Glutamatergic neuron (in vitro differentiated cells): Measurements from ENCODE around the gene DAO. TPM values are rescaled to one million over a fixed set of nuclear protein-coding genes. Genes with fewer than 3 reads are reported as not detected.

Experiments
- DNase-seq: peaks from one replicate; pipeline ENCODE4 v3.0.0; 2022
- H3K27ac Mint-ChIP-seq: one replicate; pipeline ENCODE4 v1.8.0; 2020; ENCODE audit warnings: mild to moderate bottlenecking, mixed read lengths, inconsistent platforms; ENCODE audit not compliant: unreplicated experiment
- H3K27me3 Mint-ChIP-seq: one replicate; pipeline ENCODE4 v1.8.0; 2020; ENCODE audit warnings: mild to moderate bottlenecking, moderate library complexity, mixed read lengths, inconsistent platforms; ENCODE audit not compliant: unreplicated experiment
- H3K36me3 Mint-ChIP-seq: one replicate; pipeline ENCODE4 v1.8.0; 2020; ENCODE audit warnings: mild to moderate bottlenecking, mixed read lengths, inconsistent platforms; ENCODE audit not compliant: unreplicated experiment
- H3K4me1 Mint-ChIP-seq: one replicate; pipeline ENCODE4 v1.8.0; 2020; ENCODE audit warnings: mild to moderate bottlenecking, low read depth, mixed read lengths, inconsistent platforms; ENCODE audit not compliant: unreplicated experiment
- H3K4me3 Mint-ChIP-seq: one replicate; pipeline ENCODE4 v1.8.0; 2020; ENCODE audit warnings: mild to moderate bottlenecking, mixed read lengths, inconsistent platforms; ENCODE audit not compliant: unreplicated experiment
- H3K9me3 Mint-ChIP-seq: one replicate; pipeline ENCODE4 v1.8.0; 2020; ENCODE audit warnings: mild to moderate bottlenecking, moderate library complexity, mixed read lengths, inconsistent platforms; ENCODE audit not compliant: unreplicated experiment
- long read RNA-seq: library from polyadenylated mRNA; unstranded; transcript quantifications from one replicate; pipeline ENCODE4 v2.0.0, GENCODE V29; 2020; ENCODE audit not compliant: unreplicated experiment
- total RNA-seq: library from RNA; stranded (reverse); fragmentation: NEBNext Ultra II Directional; extraction: Animal tissue kit (Norgen Biotek cat#: 25700); gene quantifications from one replicate; pipeline ENCODE4 v1.2.1, GENCODE V29; 2021; ENCODE audit not compliant: unreplicated experiment
- TF ChIP-seq, protein P1 (sequence below): fragments of 200-600 bp; sonication (generic); IDR thresholded peaks from one replicate; pipeline ENCODE4 v1.5.0; 2021; ENCODE audit not compliant: partially characterized antibody, unreplicated experiment

DAO gene
- total RNA-seq, result not detected
- long read RNA-seq, result 0 reads

DNA sequence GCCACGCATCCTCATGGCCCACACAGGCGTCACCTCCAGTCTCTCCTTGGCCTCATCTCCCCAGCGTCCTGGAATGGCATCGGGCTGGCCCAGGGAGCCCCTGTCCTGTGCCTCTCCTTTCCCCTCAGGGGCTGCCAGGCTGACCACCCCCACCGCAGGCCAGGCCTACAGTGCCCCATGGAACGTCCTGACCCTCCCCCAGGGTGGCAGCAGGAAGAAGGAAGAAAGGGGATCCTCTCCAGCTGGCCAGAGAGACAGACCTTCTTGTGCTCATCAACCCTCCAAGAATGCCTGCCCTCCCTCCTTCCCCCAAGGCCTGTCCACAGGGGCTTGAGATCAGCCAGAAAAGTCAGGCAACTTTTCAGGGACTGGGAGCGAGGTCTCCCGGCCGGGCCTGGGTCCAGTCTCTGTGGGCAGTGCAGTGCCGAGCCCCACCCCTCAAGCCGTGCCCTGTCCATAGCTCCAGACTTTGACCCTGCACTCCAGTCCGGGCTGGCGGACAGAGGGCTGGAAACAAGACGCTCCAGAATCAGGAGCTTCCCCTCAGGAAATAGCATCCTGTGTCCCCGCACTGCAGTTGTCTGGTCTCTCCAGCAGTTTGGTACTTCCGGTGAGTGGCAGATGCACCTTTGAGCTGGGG is at the start of gene DAO:
Gene DAO, plus strand, starts transcription at position 478 of the 640 bp plus-strand sequence. CDS start 4,915 bp downstream, outside the sequence.
- Mint-ChIP-seq H3K27me3 (peaks cover 3% of the 10 kb centered on the region), H3K4me3 (no peak within 1 kb of the TSS), H3K27ac (no peak within 1 kb of the TSS), H3K36me3 (no peaks in the 10 kb centered on the region), H3K9me3 (no peaks in the 10 kb centered on the region), H3K4me1 (peaks cover 2% of the 10 kb centered on the region)
- DNase-seq, result no peak
- TF ChIP-seq, protein P1, sequence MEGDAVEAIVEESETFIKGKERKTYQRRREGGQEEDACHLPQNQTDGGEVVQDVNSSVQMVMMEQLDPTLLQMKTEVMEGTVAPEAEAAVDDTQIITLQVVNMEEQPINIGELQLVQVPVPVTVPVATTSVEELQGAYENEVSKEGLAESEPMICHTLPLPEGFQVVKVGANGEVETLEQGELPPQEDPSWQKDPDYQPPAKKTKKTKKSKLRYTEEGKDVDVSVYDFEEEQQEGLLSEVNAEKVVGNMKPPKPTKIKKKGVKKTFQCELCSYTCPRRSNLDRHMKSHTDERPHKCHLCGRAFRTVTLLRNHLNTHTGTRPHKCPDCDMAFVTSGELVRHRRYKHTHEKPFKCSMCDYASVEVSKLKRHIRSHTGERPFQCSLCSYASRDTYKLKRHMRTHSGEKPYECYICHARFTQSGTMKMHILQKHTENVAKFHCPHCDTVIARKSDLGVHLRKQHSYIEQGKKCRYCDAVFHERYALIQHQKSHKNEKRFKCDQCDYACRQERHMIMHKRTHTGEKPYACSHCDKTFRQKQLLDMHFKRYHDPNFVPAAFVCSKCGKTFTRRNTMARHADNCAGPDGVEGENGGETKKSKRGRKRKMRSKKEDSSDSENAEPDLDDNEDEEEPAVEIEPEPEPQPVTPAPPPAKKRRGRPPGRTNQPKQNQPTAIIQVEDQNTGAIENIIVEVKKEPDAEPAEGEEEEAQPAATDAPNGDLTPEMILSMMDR, result no peak

DNA sequence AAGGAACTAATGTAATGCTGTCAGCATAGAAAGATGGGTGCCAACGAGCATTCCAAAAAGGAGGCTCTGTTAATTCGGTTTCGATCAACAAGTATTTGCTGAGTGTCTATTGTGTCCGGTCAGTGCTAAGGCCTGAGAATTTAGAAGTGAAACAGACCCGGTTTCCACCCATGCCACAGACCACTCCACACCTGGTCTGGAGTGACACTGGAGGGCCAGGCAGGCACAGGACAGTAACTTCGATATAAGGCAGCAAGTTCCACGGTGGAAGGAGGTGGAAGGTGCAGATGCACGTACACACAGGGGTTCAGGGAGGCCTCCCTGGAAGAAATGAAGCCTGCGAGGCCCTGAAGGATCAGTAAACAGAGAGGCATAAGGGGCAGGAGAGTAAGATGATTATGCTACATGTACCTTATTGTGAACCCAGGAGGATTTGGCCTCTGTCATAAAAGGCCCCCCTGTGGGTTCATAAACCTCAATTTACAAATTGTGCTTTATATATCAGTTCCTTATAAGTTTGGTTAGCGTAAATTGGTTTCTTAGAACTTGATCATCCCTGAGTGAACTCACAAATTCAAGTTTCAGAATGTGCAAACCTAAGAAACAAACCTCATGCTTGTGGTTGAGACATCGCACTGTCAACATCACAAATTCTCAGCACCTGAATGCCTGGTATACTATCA is 48.4 kb upstream of the DAO start:
- DNase-seq, result no peak
- Mint-ChIP-seq H3K4me1 (peaks cover 32% of the 10 kb centered on the region), H3K27me3 (peaks cover 11% of the 10 kb centered on the region), H3K27ac (no peak overlapping the region), H3K9me3 (peaks cover 4% of the 10 kb centered on the region), H3K36me3 (peaks cover 2% of the 10 kb centered on the region), H3K4me3 (no peak overlapping the region)
- TF ChIP-seq, protein P1, result no peak

DNA sequence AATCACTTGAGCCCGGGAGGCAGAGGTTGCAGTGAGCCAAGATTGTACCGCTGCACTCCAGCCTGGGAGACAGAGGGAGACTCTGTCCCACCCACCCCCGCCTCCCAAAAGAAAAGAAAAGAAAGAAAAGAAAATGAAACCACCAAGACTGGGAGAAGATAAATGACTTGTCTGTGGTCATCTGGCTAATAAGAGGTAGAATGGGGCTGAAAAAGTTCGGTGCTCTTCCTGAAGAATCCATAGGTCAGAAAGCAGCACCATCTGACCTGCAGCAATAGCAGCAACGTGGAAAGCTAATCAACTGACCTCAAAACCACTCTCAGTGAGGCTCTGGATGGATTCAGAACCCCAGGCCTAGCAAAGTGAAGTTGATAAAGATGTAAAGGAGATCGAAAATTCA is 47.7 kb upstream of the DAO start:
- Mint-ChIP-seq H3K9me3 (peaks cover under 1% of the 10 kb centered on the region), H3K4me3 (no peak overlapping the region), H3K27ac (no peak overlapping the region), H3K4me1 (peaks cover 27% of the 10 kb centered on the region), H3K36me3 (peaks cover 5% of the 10 kb centered on the region), H3K27me3 (peaks cover 7% of the 10 kb centered on the region)
- TF ChIP-seq, protein P1, result no peak
- no peak for DNase-seq

DNA sequence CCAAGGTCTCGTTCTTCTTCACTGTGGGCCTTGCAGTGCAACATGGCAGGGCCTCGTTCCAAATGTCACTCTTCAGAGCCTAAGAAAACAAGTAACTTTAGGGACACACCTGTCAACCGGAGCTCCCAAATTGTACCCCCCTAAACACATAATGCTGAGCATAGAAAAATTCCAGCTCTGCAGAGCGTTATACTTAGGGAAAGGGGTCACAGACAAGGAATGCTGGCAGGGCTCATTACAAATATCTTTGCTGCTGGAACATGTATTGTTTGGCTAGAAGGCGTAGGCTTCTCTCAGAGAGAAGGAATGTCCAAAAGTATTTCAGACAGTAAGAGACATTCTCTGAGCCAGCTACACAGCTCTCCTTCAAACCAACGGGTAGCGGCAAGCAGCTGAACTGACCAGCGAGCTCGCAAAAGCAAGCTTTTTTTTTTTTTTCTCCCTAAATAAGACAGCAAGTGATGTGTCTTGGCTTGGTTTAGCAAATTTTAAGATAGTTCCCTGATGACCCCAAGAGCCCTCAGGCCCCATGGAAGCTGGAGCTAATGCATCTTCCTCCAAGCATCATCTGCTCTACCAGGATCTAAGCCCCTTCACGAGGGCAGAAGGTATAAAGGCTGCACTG is 47.0 kb upstream of the DAO start:
- Mint-ChIP-seq H3K27ac (peak overlapping the region; percentile 15), H3K9me3 (no peaks in the 10 kb centered on the region), H3K27me3 (peaks cover 7% of the 10 kb centered on the region), H3K4me1 (peaks cover 22% of the 10 kb centered on the region), H3K4me3 (no peak overlapping the region), H3K36me3 (peaks cover 5% of the 10 kb centered on the region)
- no peak for DNase-seq
- TF ChIP-seq, protein P1, result no peak

DNA sequence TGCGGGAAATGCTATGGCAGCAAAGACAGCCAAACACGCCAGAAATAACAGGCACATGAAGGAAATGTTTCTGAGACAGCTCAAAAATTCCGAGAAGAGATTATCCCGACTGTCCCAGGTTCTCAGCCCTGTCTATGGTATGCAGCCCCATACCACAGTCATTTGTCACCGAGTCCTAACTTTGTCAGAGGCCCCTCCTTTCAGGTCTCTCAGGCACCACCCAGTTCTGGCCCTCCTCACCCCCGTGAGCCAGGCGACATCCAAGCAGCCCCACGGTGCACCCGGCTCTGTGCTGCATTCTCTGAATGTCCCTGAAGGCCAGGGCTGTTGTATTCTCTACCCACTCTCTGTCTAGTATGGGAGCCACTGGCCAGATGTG is 46.5 kb upstream of the DAO start:
- DNase-seq, result no peak
- H3K4me3 Mint-ChIP-seq, result no peak overlapping the region

More for the DNA sequence above, 46.5 kb upstream of the DAO start:
- peaks cover 2% of the 10 kb centered on the region for H3K9me3 Mint-ChIP-seq
- peaks cover 7% of the 10 kb centered on the region for H3K27me3 Mint-ChIP-seq
- H3K4me1 Mint-ChIP-seq, result peaks cover 21% of the 10 kb centered on the region
- H3K27ac Mint-ChIP-seq, result peak overlapping the region; percentile 15
- peaks cover 5% of the 10 kb centered on the region for H3K36me3 Mint-ChIP-seq
- TF ChIP-seq, protein P1, result no peak
